Duodenal mucosa (tissue), 2 donors: Measurements from ENCODE around the gene ZNF436.

Experiments used
- H3K27ac ChIP-seq: one replicate; pipeline ENCODE4 v1.7.0; 2013; ENCODE audit warnings: low read depth, low read length
- H3K27me3 ChIP-seq, 2 donors: one replicate each; pipeline ENCODE4 v1.7.0; 2013; ENCODE audit warnings: low read length in 2 of 2, control low read depth in 1 of 2; ENCODE audit not compliant: insufficient read depth in 2 of 2, control insufficient read depth in 1 of 2
- H3K36me3 ChIP-seq, 2 donors: one replicate each; pipeline ENCODE4 v1.7.0; 2013; ENCODE audit warnings: low read length in 2 of 2, control low read depth in 1 of 2; ENCODE audit not compliant: insufficient read depth in 2 of 2, control insufficient read depth in 1 of 2
- H3K4me1 ChIP-seq, 2 donors: one replicate each; pipeline ENCODE4 v1.7.0; 2013; ENCODE audit warnings: low read length in 2 of 2, control low read depth in 1 of 2; ENCODE audit not compliant: insufficient read depth in 2 of 2, control insufficient read depth in 1 of 2
- H3K4me3 ChIP-seq, 2 donors: one replicate each; pipeline ENCODE4 v1.7.0; 2013; ENCODE audit warnings: low read length in 2 of 2, low read depth in 1 of 2
- H3K9ac ChIP-seq, 2 donors: one replicate each; pipeline ENCODE4 v1.7.0; 2013; ENCODE audit warnings: low read length in 2 of 2, low read depth in 1 of 2
- H3K9me3 ChIP-seq, 2 donors: one replicate each; pipeline ENCODE4 v1.7.0; 2013; ENCODE audit warnings: low read length in 2 of 2, control low read depth in 1 of 2; ENCODE audit not compliant: control insufficient read depth in 1 of 2

Gene ZNF436

GRCh38 chr1:23402286-23403037, 32.8 kb upstream of the ZNF436 start:
- Histone ChIP-seq H3K9me3 (no peaks in the 10 kb centered on the region), H3K4me3 (no peak overlapping the region), H3K9ac (no peak overlapping the region), H3K27me3 (no peaks in the 10 kb centered on the region), H3K36me3 (peaks cover 9 to 37% of the 10 kb centered on the region in 2 donors), H3K27ac (no peak overlapping the region), H3K4me1 (peaks cover 25 to 26% of the 10 kb centered on the region in 2 donors)

GRCh38 chr1:23401313-23401712, 31.7 kb upstream of the ZNF436 start:
- Histone ChIP-seq H3K4me1 (peaks cover 25 to 26% of the 10 kb centered on the region in 2 donors), H3K27ac (no peak overlapping the region), H3K4me3 (no peak overlapping the region), H3K9ac (no peak overlapping the region), H3K9me3 (no peaks in the 10 kb centered on the region), H3K27me3 (no peaks in the 10 kb centered on the region), H3K36me3 (peaks cover 9 to 33% of the 10 kb centered on the region in 2 donors)

GRCh38 chr1:23400324-23401114, 30.9 kb upstream of the ZNF436 start:
- H3K9me3 ChIP-seq, result no peaks in the 10 kb centered on the region
- peaks cover 9 to 33% of the 10 kb centered on the region in 2 donors for H3K36me3 ChIP-seq
- peaks cover 25 to 26% of the 10 kb centered on the region in 2 donors for H3K4me1 ChIP-seq
- H3K27ac ChIP-seq, result no peak overlapping the region
- H3K4me3 ChIP-seq, result no peak overlapping the region
- H3K9ac ChIP-seq, result no peak overlapping the region
- no peaks in the 10 kb centered on the region for H3K27me3 ChIP-seq

- Histone ChIP-seq H3K27ac (no peak overlapping the region), H3K36me3 (peaks cover 9 to 33% of the 10 kb centered on the region in 2 donors), H3K9me3 (no peaks in the 10 kb centered on the region), H3K4me3 (no peak overlapping the region), H3K9ac (no peak overlapping the region), H3K4me1 (peaks cover 23 to 26% of the 10 kb centered on the region in 2 donors), H3K27me3 (no peaks in the 10 kb centered on the region)
These were observed 29.6 kb upstream of the ZNF436 start for GRCh38 chr1:23399229-23399628.

GRCh38 chr1:23397908-23398307, 28.3 kb upstream of the ZNF436 start:
- Histone ChIP-seq H3K36me3 (peaks cover 6 to 39% of the 10 kb centered on the region in 2 donors), H3K9me3 (no peaks in the 10 kb centered on the region), H3K4me3 (no peak overlapping the region), H3K27ac (no peak overlapping the region), H3K27me3 (no peaks in the 10 kb centered on the region), H3K9ac (no peak overlapping the region), H3K4me1 (peaks cover 11 to 16% of the 10 kb centered on the region in 2 donors)

- Histone ChIP-seq H3K4me3 (no peak overlapping the region), H3K9ac (no peak overlapping the region), H3K27me3 (no peaks in the 10 kb centered on the region), H3K9me3 (no peaks in the 10 kb centered on the region), H3K36me3 (peaks cover 0 to 31% of the 10 kb centered on the region in 2 donors), H3K27ac (no peak overlapping the region), H3K4me1 (peaks cover 0 to 10% of the 10 kb centered on the region in 2 donors)
These were observed 26.7 kb upstream of the ZNF436 start for GRCh38 chr1:23396380-23396779.

GRCh38 chr1:23395849-23396248, 26.2 kb upstream of the ZNF436 start:
- no peak overlapping the region for H3K27ac ChIP-seq

GRCh38 chr1:23395154-23395724, 25.6 kb upstream of the ZNF436 start:
- Histone ChIP-seq H3K9me3 (no peaks in the 10 kb centered on the region), H3K9ac (no peak overlapping the region), H3K36me3 (peaks cover 0 to 31% of the 10 kb centered on the region in 2 donors), H3K4me3 (no peak overlapping the region), H3K27ac (peak overlapping the region; percentile 15), H3K4me1 (peaks cover 0 to 6% of the 10 kb centered on the region in 2 donors), H3K27me3 (no peaks in the 10 kb centered on the region)

More at GRCh38 chr1:23395849-23396248, 26.2 kb upstream of the ZNF436 start:
- no peak overlapping the region for H3K4me3 ChIP-seq
- H3K9me3 ChIP-seq, result no peaks in the 10 kb centered on the region
- H3K27me3 ChIP-seq, result no peaks in the 10 kb centered on the region
- H3K36me3 ChIP-seq, result peaks cover 0 to 31% of the 10 kb centered on the region in 2 donors
- no peak overlapping the region for H3K9ac ChIP-seq
- peaks cover 0 to 8% of the 10 kb centered on the region in 2 donors for H3K4me1 ChIP-seq

GRCh38 chr1:23394684-23395083, 25.0 kb upstream of the ZNF436 start:
- Histone ChIP-seq H3K27me3 (no peaks in the 10 kb centered on the region), H3K4me1 (peaks cover 0 to 6% of the 10 kb centered on the region in 2 donors), H3K4me3 (no peak overlapping the region), H3K36me3 (peaks cover 0 to 31% of the 10 kb centered on the region in 2 donors), H3K27ac (peak overlapping the region; percentile 15), H3K9me3 (no peaks in the 10 kb centered on the region), H3K9ac (no peak overlapping the region)

GRCh38 chr1:23394181-23394580, 24.5 kb upstream of the ZNF436 start:
- no peak overlapping the region for H3K27ac ChIP-seq
- H3K9me3 ChIP-seq, result no peaks in the 10 kb centered on the region
- peaks cover 0 to 31% of the 10 kb centered on the region in 2 donors for H3K36me3 ChIP-seq
- H3K27me3 ChIP-seq, result no peaks in the 10 kb centered on the region
- H3K4me3 ChIP-seq, result no peak overlapping the region
- peaks cover 0 to 6% of the 10 kb centered on the region in 2 donors for H3K4me1 ChIP-seq
- no peak overlapping the region for H3K9ac ChIP-seq
